HUDEP-2 (cell line): ENCODE data around the gene DNAJB4.
"Not testable (repeated sequence)": the region's sequence is repeated elsewhere in the genome, so short reads cannot be mapped to it uniquely, and the experiment has no call there.

Source experiments
- DNase-seq, 76 experiments: peaks; one replicate each; lab custom pipeline; 2025; ENCODE audit not compliant: unreplicated experiment in 76 of 76; lab: John Stamatoyannopoulos, UW

DNAJB4 gene

DNA sequence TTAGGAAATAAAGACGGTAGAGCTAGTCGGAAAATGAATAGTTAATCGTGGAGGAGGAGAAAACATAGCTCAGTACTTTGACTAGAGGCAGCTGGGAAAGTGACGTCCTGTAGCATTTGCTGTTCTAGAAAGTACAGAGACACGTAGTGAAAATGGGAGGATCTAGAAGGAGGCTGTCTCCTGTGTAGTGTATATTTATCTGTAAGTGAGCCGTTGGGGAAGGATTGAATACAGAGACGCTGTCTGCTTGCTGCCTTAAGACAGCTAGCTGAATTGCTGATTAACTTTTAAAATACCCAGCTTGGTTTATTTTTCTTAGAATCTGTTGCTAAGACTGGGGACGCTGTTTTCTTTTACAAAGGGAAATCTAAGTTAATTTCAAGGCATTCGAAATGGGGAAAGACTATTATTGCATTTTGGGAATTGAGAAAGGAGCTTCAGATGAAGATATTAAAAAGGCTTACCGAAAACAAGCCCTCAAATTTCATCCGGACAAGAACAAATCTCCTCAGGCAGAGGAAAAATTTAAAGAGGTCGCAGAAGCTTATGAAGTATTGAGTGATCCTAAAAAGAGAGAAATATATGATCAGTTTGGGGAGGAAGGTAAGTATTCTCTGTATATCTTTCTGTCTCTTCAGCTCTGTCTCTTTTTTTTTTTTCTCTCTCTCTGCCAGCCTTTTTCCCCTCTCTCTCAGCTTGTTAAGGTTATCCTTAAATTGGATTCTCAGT, at the start of gene DNAJB4:
TSS of gene DNAJB4 (plus strand) at position 221 of the 729 bp plus-strand sequence. CDS start at position 393, 172 bp downstream.
- peak in 72 of 76 experiments; percentile 3 to 96 (median 74) for DNase-seq

DNA sequence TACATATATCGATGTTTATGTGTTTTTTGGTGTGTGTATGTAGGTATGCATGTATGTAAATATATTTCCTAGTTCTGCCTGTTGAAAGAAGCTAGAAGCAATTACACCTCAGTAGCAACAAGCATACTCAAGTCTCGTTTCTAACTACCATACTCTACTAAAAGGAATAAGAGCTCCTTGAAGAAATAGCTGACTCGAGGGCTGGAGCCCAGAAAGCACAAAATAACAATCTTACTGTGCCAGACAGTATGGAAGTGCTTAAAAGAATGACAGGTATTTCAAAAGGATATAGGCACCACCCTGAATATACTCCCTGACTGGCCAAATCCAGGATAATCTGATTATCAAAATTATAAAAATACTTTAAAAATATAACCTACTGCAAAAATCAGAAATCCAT, 49.0 kb upstream of the DNAJB4 start:
- no peak for DNase-seq

DNA sequence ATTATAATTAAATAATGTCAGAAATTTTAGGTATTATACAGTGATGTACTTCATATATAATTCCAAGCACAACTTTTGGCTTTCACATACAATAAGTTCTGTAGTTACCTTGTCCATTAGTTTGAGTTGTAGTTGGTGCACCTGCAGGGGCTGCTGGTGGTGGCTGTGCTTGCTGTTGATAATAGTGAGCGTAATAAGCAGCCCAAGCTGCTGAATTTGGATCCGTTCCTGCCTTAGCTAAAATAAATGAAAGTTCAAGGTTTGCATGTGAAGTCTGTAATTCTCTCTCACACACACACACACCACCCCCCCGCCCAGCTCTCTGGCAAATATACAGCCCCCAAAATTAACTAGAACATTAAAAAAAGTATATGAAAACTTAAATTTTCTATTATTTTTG, 48.3 kb upstream of the DNAJB4 start:
- DNase-seq = no peak

DNA sequence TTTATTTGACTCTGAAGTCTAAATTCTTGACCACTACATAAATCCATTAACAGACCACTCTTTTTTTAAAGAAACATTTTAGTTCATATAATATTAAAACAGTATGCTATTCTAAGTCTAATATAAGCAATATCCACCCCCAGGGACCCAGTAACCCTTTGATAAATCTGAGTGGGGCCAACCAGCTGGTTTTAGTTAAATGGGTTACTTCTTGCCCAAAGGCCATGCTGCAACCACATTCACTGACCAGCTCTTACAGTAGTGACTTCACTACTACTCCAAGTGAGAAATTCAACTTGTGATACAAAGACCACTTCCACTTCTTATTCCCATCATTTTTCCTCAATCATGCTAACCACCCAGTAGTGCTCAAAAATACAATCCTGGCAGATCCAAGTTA, 46.3 kb upstream of the DNAJB4 start:
- DNase-seq = no peak

DNA sequence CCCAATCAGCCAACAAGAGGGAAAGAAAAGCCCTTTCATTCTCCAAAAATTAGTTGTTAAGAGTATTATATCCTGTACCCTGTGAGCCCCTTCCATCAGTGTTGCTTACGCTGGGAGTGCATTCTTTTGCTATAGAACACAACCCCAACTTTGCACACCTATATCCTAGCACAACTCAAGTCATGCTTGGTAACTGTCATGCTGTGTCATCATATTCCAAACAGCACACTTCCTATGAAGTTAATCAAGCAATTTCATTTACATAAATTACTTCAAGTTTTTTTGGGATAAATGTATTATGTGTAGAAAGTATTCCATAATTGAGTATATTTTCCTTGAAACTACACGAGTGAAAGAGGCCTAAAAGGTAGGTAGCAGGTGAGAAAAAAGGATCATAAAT, 45.9 kb upstream of the DNAJB4 start:
- DNase-seq = no peak

DNA sequence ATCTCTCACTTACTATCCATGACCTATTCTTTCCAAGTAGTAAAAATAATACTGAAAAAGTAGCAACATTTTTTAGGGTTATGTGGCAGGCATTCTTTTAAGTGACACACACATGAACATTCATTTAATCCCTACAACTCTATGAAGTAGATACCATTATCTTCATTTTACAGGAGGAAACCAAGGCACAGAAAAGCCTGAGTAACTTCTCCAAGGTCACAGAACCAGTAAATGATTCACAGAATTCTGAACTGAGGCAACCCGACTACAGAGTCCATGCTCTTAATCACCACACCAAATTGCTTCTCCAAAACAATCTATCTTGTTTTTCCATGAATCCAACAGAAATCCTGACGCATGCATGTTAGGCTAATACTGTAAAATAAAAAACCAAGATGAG, 43.3 kb upstream of the DNAJB4 start:
- no peak for DNase-seq

DNA sequence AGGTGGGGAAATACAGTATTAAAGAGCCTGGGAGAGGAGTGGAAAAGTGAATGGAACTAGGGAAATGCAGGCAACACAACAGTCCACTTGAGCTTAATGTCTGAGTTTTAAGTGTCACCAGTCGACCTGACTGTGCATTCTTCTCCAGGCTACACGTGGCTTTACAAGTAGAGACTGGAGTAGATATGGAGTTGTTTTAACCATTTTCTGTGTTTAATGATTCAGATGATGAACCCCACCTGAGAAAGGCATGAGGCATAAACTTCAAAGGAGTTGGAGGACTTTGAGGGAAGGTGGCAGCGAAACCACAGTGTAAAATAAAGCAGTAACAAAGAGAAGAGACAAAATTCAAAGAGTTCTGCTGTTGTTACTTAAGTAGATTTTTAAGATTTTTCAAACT, 38.4 kb upstream of the DNAJB4 start:
- no peak for DNase-seq

DNA sequence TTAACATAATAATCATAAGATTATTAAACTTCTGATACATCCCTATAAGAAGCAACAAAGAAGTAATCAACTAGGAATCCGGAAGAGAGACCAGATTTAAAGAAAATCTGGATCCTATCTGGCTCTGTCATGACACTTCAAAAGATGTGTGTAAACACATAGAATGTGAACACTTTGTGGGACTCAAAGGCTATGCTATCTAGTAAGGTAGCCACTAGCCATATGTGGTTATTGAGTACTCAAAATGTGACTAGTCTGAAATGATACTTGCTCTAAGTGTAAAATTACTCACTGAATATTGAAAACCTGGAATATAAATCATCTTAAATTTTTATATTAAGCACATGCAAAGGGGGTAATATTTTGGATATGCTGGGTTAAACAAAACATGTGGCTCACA, 34.5 kb upstream of the DNAJB4 start:
- DNase-seq = no peak

DNA sequence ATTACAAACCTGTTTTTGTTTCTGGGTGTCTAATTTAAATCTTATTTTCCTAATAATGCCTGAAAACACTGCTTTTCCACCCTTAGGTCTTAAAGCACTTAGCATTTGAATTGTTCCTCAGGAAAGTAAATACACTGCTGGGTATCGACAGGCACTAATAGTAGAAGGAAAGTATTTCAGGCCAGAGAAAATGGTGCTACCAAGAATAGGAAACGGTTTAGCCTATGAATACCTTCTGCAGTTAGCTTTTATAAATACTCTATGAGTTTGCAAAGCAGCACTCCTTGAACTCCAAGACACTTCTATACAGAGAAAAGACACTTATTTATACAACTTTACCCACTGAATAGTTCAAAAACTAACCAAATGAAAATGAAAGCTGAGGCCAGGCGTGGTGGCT, 32.7 kb upstream of the DNAJB4 start:
- no peak for DNase-seq

DNA sequence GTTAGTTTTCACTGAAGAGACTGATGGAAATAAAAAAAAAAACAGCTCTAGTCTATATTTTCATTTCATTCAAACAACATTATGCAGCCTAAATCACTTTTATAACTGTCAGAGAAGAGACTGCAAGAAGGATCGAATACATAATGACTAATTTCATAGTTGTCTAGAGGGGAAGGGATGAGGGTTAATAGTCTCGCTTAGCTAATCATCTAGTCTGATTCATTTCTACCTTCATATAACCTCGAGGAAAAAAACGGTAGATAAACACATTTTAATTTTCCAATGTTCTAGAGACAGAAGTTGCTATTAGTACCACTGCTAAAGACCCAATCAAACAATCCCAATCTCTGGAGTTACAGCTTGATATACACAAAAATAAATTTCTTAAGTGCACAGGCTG, 29.4 kb upstream of the DNAJB4 start:
- DNase-seq = no peak

DNA sequence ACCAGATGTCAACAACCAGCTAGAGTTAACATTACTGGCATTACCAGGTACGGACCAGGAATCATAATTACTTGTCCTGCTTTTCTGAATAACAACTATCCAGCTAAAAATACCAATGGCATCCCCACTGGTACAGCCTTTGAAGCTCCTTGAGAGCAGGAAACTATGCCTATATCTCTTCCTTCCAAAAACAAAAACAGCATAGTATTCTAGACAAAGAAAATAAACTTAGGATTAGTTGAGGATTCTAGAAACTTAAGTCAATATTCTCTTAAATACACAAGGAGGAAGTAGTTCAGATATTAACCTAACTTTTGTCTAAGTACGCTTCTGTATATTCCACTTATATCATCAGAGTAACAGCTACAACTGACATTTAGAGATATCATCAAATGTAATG, 28.8 kb upstream of the DNAJB4 start:
- DNase-seq = no peak

DNA sequence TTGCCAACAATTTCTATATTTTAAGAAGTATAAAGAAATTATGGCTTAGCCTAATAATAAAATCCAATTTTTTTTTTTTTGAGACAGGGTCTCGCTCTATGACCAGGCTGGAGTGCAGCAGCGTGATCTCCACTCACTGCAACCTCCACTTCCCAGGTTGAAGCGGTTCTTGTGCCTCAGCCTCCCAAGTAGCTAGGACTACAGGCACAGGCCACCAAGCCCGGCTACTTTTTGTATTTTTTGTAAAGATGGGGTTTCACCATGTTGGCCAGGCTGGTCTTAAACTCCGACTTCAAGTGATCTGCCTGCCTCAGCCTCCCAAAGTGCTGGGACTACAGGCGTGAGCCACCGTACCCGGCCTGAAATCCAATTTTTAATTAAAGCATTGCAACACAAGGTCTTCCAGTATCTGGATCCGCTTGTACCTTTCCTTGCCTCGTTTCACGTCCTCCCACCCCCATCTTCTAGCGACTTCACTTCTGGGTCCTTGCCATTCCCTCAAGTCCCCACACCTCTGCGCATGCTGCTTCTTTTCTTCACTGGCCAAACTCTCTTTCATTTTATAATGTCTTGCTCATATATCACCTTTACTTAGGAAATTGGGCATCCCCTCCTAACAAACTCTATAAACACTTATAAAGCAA, 28.2 kb upstream of the DNAJB4 start:
- peak in 1 of 76 experiments; percentile 3 for DNase-seq

DNA sequence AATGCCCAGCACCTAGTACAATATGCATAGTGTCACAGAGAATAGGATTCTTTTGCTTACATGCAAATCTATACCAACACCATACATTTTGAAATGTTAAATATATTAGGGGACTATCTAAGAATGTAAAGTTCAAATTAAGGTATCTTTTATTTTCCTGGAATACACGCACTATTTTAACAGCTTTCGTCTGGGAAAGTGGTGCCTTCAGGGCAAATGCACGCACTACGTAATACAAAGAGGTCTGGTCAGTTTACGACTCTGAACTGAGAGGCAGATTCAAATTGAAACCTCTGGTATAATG, 26.8 kb upstream of the DNAJB4 start:
- no peak for DNase-seq

DNA sequence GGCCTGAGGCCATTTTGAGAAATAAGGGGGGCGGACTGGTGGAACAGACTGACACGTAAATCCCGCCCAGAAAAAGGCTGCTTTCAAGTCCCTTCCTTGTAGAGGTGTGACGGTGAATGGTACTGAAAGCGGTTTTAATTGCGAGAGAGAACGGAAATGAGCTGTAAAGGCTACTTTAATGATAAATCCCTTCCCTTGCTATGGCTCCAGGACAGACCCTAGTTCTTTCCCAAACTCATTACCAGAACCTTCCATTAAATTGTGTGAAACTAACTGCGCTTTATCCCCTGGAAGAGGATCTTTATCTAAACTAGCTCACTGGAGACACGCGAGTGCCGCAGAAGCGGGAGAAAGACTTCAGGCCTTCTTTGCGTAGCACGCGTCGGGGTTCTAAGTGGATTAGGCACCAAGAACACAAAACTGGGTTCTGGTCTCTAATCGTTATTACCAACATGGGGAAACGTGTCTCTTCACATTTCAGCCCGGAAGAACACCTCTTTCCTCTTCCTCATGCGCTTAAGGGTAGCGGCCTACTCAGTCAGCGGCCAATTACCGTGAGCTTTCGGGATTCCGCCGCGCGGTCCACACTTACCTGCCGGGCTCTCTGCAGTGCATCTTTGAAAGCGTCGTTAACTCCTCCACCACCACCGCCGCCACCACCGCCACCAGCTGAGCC, 26.3 kb upstream of the DNAJB4 start:
- peak in 73 of 76 experiments; percentile 15 to 88 (median 68) for DNase-seq

DNA sequence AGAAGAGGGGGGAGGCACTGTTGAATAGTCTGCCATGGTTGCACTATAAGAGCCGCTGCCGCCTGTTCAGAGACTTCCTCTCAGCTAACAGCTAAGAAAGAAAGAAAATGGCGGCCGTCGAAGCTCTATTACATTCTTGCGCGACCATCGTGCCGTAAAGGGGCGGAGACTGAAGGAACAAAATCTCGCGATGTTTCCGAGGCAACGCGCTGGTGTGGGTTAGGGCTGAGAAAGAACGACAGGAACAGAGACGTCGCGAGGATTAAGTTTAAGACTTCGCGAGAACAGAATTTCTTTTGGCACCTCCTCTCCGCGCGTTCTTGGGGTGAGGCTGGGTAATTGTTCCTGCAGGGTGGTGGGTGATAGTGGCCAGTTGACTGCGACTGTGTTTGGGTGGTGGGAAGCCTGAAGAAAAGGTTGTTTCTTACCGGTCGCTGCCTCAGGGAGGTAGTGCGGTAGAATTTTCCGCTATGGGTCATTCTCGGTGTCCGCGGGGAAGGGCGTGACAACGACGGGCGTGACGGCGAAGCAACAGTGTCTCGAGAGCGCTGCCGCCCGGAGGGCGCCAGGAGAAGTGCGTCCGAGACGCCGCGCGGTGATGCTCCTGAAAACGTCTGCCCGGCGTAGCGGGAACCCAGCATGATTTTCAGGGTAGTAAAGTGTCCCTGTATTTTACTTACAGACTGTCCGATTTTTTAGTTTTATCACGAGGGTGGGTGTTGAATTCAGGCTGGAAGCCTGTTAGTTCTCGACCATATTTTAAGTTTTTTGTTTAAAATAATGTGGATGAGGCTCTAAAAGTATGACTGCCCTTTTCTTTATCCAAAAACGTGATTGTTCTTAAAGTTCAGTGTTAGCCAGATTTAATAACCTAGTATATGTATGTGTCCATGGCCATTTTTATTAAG, 25.5 kb upstream of the DNAJB4 start, which contains the start of gene FUBP1:
TSS of gene FUBP1 (minus strand) at position 104 of the 908 bp plus-strand sequence. CDS start at position 36, 68 bp downstream.
- DNase-seq = peak; percentile 34 to 97 (median 91)

DNA sequence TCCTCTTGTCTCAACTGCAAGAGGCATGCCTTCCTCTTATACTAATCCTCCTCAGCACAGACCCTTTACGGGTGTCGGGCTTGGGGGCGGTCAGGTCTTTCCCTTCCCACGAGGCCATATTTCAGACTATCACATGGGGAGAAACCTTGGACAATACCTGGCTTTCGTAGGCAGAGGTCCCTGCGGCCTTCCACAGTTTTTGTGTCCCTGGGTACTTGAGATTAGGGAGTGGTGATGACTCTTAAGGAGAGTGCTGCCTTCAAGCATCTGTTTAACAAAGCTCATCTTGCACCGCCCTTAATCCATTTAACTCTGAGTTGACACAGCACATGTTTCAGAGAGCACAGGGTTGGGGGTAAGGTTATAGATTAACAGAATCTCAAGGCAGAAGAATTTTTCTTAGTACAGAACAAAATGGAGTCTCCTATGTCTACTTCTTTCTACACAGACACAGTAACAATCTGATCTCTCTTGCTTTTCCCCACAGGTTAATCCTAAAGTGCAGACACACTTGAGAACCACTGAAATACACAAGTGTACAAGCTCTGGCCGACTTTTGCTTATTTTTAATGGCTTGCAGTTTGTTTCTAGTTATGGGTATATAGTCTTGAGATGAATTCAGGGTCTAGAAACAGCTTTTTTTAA, 21.3 kb upstream of the DNAJB4 start:
- not testable (repeated sequence) for DNase-seq

DNA sequence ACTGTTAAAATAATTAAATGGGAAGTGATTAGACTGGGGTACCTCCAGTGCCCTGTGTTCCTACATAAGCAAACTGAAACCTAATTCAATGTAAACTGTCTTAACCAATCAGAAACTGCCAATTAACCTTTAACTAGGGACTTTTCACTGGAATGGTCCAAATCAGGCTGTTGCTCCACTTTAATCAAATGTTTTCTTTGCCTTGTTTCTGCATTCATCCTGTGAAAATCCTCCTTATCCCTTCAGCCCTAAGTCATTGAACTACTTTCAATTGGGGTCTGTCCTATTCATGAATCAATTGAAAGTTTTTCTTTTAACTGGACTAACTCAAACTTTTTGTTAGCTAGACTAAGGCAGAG, 20.8 kb upstream of the DNAJB4 start:
- no peak for DNase-seq

DNA sequence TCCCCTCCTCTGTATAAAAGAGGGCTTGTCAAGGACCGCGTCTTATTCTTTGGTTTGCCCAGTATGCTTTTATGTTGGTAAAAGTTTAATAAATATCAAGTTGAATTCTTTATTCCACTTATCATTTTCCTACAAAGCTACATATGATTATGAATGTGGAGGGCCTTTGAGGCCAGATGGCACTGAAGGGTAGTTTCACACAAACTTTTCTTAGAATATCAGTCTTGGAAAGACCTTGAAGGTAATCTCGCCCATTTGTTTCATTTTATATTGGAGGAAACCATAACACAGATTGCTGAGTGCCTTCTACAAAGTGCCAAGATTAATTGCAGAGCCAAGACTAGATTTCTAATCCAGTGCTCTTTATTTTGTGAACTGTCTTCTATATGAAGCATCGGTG, 20.1 kb upstream of the DNAJB4 start:
- no peak for DNase-seq

DNA sequence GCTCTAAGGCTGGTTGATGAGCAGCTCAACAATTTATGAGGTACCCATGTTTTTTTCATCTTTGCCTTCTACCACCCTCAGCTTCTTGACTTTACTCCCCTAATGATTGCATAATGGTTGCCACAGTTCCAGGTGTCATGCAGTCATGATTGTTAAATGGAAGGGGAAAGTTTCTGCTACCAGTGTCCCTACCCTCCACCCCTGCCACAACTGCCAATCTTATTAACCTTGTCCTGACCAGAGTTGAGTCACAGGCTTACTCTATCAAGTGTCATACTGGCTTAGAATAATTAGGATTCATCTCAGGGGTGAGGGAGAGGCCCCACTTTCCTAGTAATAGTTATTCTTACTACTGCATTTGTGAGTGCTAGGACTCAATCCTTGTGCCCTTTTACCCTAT, 17.9 kb upstream of the DNAJB4 start:
- DNase-seq = no peak

DNA sequence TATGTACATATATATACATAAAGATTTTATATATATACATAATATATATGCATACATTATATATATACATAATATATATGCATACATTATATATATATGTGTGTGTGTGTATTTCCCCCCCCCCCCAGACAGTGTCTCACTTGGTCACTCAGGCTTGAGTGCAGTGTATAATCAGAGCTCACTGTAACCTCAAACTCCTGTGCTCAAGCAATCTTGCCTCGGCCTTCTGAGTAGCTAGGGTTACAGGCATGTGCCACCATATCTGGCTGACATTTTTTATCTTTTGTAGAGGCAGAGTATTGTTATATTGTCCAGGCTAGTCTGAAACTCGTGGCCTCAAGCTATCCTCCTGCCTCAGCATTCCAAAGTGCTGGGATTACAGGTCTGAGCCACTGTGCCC, 16.8 kb upstream of the DNAJB4 start:
- no peak for DNase-seq

DNA sequence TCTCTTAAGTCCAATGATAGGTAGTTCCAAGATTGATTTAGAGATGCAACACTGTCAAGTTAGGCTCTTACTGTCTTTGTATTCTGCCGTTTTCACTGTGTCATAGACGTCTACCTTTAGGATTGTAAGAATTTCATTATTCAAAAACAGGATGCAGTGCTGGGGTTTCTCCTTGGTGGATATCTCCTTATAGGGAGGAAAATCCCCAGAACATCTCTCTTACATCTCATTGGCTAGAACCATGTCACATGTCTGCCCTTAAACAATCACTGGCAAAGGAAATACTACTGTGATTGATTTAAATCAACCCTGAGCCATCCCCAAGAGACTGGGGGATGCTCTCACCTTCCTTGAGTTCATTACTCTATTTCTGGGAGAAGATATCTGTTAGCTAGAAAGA, 15.0 kb upstream of the DNAJB4 start:
- DNase-seq = no peak
